Spleen (tissue), 7 donors: Measurements from ENCODE around the gene CAMTA1.

Experiments used
- CTCF ChIP-seq, 11 experiments: fragments of 200-600 bp in 7 of 11; fragments of 450-650 bp in 4 of 11; sonication (generic) in 4 of 11; IDR thresholded peaks in 8 of 11; conservative IDR thresholded peaks in 3 of 11; 1 replicate in 7 of 11; 2 replicates in 4 of 11; pipeline versions ENCODE4 v1.4.0 to v1.8.0; 2016 to 2021; ENCODE audit warnings: antibody characterized with exemption in 11 of 11, inconsistent platforms in 4 of 11, mild to moderate bottlenecking in 1 of 11
- POLR2A ChIP-seq, 3 donors: fragments of 450-650 bp; IDR thresholded peaks; one replicate each; pipeline ENCODE4 v1.5.1; 2017; ENCODE audit warnings: antibody characterized with exemption in 3 of 3, mild to moderate bottlenecking in 1 of 3
- donor health status: DM: no; HTN: no; CAD: no; lungs with moderate emphysema.
- donor health status: DM: no; HTN: no; CAD: no.
- donor health status: DM: no; HTN: no; CAD: no.

- no peak for TF ChIP-seq CTCF (IDR thresholded peaks at IDR 0.05 in 8 of 11, conservative IDR thresholded peaks at IDR 0.05 in 3 of 11)
- TF ChIP-seq POLR2A (IDR thresholded peaks at IDR 0.05): no peak
Measured at GRCh38 chr1:7249516-7249915, 464.3 kb downstream of the CAMTA1 start.
